ENCODE data around the gene GPANK1.
A peak's percentile ranks its signal among the peaks of the same experiment; 100 is the strongest.

Gene GPANK1

GRCh38 chr6:31708224-31708623, 43.4 kb upstream of the GPANK1 start:
- TF ChIP-seq, protein P1, sequence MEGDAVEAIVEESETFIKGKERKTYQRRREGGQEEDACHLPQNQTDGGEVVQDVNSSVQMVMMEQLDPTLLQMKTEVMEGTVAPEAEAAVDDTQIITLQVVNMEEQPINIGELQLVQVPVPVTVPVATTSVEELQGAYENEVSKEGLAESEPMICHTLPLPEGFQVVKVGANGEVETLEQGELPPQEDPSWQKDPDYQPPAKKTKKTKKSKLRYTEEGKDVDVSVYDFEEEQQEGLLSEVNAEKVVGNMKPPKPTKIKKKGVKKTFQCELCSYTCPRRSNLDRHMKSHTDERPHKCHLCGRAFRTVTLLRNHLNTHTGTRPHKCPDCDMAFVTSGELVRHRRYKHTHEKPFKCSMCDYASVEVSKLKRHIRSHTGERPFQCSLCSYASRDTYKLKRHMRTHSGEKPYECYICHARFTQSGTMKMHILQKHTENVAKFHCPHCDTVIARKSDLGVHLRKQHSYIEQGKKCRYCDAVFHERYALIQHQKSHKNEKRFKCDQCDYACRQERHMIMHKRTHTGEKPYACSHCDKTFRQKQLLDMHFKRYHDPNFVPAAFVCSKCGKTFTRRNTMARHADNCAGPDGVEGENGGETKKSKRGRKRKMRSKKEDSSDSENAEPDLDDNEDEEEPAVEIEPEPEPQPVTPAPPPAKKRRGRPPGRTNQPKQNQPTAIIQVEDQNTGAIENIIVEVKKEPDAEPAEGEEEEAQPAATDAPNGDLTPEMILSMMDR (IDR thresholded peaks at IDR 0.05; ENCODE audit: low read depth, low read length): no peak
- DNase-seq (ENCODE audit: extremely low read depth, low read depth): no peak

DNA sequence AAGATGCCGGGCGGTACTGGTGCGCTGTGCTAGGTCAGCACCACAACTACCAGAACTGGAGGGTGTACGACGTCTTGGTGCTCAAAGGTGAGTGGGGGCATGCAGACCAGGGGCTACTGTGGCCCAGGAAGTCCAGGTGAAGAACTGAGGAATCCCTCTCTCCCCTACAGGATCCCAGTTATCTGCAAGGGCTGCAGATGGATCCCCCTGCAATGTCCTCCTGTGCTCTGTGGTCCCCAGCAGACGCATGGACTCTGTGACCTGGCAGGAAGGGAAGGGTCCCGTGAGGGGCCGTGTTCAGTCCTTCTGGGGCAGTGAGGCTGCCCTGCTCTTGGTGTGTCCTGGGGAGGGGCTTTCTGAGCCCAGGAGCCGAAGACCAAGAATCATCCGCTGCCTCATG, 42.9 kb upstream of the GPANK1 start:
- DNase-seq (ENCODE audit: extremely low read depth, low read depth): no peak
- TF ChIP-seq, protein P1 (IDR thresholded peaks at IDR 0.05; ENCODE audit: low read depth, low read length): no peak

DNA sequence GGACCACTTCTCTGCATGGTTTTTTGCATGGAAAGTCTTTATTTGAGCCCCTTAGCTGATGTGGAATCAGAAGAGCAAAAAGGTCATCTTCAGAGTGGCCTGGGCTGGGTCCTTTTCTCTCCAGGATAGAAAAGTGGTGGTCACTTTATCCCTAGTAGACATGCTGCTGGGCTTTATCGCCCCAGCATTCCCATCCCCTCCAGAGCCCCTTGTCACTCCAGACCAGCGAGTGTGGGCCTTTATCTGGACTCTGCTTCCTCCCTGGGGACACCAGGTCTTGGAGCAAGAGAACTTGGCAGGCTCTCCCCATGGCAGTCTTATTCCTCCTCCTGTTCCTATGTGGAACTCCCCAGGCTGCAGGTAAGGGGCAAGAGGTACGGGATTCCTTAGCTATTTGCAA, 41.8 kb upstream of the GPANK1 start, which contains the start of gene LY6G6F:
Gene LY6G6F (plus strand): TSS at position 268 of the 400 bp plus-strand sequence. CDS start 41 bp downstream, at position 309.
- DNase-seq (ENCODE audit: extremely low read depth, low read depth): no peak
- TF ChIP-seq, protein P1 (IDR thresholded peaks at IDR 0.05; ENCODE audit: low read depth, low read length): no peak

DNA sequence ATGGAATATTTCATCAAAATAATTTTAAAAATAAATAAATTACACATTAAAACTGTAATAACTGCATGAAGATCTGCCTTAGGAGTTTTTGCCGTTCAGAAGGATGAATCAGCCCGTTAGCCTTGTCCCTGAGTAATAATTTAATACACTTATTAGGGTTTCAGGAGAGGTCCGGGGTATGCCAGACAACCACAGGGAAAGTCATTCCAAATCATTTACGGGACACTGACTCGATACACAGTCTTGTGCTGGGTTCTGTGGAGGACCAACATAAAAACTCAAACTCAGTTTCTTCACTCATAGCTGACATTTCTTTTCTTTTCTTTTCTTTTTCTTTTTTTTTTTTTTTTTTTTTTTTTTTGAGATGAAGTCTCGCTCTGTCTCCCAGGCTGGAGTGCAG, 41.1 kb upstream of the GPANK1 start:
- TF ChIP-seq, protein P1 (IDR thresholded peaks at IDR 0.05; ENCODE audit: low read depth, low read length): no peak
- DNase-seq (ENCODE audit: extremely low read depth, low read depth): no peak

DNA sequence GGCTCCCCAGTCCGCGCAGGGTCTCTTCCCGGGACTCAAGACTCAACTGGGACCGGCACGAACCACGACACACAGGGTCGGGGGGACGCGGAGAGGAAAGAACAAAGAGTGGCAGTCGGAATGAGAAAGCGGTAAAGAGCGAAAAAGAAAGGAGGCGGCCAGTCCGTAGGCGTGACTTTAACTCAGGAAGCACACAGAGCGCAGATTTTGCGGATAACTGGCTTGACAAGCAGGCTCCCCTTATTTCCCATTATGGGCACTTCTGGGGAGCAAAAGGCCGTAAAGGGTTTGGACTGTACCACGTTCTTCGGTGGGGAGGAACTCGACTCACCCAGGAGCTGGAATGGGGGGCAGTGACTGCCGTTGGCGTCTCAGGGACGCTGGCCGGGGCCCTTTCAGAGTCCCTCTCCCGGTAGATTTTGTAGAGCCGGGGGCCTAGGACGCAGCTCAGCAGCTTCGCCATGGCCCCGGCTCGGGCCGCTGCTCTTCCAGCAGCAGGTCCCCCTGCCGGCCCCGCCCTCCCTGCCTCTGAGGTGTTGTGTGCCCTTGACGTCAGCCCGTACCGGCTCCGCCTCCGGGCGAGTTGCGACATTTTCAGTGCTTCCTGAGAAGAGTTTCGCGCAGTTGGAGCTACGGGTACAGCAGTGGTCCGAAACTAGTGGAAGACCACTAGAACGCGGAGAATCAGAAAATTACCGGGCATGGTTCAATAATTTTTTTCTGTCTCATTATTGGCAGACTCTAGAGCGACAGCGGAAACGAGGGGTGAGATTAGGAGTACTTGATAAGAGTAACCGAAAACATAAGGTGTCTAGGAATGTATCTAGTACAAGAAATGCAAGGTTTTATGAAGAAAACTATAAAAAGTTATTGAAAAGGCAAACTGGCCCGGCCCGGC, 38.3 kb upstream of the GPANK1 start, which contains the start of gene ABHD16A:
Gene ABHD16A (minus strand): TSS at position 506 of the 898 bp plus-strand sequence. CDS start 43 bp downstream, at position 463.
- TF ChIP-seq, protein P1 (IDR thresholded peaks at IDR 0.05; ENCODE audit: low read depth, low read length): no peak
- peak; percentile 96 for DNase-seq (ENCODE audit: extremely low read depth, low read depth)

DNA sequence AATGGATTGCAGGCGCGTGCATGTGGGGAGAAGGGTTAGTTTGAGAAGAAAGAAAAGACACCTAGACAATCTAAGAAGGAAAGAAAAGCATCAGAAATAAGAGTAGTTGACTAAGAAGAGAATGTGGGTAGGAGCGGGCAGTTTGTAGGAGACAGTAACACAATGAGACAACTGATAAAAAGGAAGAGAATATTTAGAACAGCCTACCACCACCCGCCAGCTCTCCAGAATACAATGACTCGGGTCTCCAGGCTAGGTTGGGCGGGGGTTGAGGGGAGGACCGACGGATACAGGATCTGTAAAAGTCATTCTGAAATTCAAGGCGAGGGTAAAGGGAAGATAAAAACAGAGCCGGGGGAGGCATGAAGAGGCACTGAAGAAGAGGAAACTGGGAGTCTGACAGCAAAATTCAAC, 37.6 kb upstream of the GPANK1 start:
- TF ChIP-seq, protein P1 (IDR thresholded peaks at IDR 0.05; ENCODE audit: low read depth, low read length): no peak
- no peak for DNase-seq (ENCODE audit: extremely low read depth, low read depth)
